GM12892 (cell line): ENCODE data around the gene SLC2A6.

ENCODE experiments used
- POLR2A ChIP-seq: IDR thresholded peaks from 2 replicates; pipeline ENCODE4 v1.6.1; 2011; ENCODE audit warnings: low read depth, low read length, control low read depth
- POLR2AphosphoS5 ChIP-seq: IDR thresholded peaks from 2 replicates; pipeline ENCODE4 v1.6.1; 2011; ENCODE audit warnings: low read depth, low read length, control low read depth
- TAF1 ChIP-seq: IDR thresholded peaks from 2 replicates; pipeline ENCODE4 v1.6.1; 2011; ENCODE audit warnings: low read depth, mild to moderate bottlenecking, control low read depth, low read length, borderline replicate concordance

DNA sequence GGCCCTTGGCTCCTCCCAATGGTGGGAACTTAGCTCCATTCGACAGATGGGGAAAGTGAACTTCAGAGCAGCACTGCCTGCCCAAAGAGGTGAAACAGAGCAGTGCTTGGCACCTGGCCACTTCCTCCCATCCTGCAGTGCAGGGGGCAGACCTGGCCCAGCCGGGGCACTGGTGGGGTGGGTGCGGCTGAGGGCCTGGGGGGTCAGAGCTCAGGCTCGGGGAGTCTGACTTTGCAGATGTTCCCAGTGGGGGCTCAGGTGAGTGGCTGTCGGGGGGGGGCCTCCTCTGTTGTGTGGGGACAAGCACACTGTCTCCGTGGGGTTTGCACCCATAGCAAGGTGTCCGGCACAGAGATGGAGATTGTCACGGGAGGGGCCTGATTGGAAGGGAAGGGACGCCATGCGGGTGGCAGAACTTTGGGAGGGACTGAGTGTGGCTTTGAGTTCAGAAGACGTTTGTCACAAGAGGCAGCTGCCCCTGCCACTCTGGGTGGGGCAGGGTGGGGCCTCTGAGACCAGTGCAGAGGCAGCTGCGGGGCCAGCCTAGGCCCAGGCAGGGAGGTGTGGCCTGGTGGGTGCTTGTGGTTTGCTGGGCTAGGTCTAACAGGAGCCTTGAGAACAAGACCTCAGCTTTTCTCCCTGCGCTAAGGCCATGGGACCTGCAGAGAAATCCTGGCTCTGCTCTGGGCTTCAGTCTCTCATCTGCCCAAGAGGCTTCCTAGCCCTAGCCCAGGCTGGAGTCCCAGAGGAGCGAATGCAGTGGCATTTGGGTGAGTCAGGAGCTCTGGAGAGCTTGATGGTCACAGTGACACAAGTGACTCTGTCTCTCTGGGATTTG, 43.4 kb upstream of the SLC2A6 start:
- no peak for TF ChIP-seq POLR2AphosphoS5
- no peak for TF ChIP-seq POLR2A
- no peak for TF ChIP-seq TAF1
